Coronary artery (tissue), 2 donors: ENCODE measurements around the gene ACBD6.

Source experiments
- DNase-seq: peaks from one replicate; pipeline ENCODE4 v3.0.0-alpha.2; 2017; ENCODE audit warnings: low spot score
- H3K27ac ChIP-seq, 2 donors: fragments of 200-600 bp; sonication (generic); one replicate each; pipeline ENCODE4 v1.5.1; 2016 to 2019
- H3K4me3 ChIP-seq: fragments of 200-600 bp; sonication (generic); 2 replicates; pipeline ENCODE4 v1.5.1; 2016; ENCODE audit warnings: mild to moderate bottlenecking, moderate library complexity
- TF ChIP-seq, protein P1 (sequence below): fragments of 200-600 bp; sonication (generic); IDR thresholded peaks from one replicate; pipeline ENCODE4 v1.5.1; 2019; ENCODE audit warnings: antibody characterized with exemption

ACBD6 gene

DNA sequence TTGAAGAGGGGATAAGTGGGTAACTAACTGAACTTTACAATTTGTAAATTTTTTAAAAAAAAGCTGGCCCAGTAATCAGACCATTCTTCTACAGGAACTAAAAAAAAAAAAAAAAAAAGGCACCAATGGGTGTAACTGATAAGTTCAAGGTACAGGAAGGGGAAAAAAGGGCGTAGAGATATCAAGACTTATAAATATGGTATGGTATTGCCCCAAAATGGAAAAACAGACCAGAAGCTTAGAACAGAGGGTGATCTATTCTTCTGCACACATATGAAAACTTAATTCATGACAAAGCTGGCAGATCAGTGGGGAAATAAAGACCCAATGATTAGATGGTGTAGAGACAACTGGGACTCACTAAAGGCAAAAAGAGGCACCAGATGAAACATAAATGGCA lies 213.4 kb downstream of the ACBD6 start:
- Histone ChIP-seq H3K27ac (no peak overlapping the region), H3K4me3 (no peak overlapping the region)
- no peak for DNase-seq
- TF ChIP-seq, protein P1, sequence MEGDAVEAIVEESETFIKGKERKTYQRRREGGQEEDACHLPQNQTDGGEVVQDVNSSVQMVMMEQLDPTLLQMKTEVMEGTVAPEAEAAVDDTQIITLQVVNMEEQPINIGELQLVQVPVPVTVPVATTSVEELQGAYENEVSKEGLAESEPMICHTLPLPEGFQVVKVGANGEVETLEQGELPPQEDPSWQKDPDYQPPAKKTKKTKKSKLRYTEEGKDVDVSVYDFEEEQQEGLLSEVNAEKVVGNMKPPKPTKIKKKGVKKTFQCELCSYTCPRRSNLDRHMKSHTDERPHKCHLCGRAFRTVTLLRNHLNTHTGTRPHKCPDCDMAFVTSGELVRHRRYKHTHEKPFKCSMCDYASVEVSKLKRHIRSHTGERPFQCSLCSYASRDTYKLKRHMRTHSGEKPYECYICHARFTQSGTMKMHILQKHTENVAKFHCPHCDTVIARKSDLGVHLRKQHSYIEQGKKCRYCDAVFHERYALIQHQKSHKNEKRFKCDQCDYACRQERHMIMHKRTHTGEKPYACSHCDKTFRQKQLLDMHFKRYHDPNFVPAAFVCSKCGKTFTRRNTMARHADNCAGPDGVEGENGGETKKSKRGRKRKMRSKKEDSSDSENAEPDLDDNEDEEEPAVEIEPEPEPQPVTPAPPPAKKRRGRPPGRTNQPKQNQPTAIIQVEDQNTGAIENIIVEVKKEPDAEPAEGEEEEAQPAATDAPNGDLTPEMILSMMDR = no peak

DNA sequence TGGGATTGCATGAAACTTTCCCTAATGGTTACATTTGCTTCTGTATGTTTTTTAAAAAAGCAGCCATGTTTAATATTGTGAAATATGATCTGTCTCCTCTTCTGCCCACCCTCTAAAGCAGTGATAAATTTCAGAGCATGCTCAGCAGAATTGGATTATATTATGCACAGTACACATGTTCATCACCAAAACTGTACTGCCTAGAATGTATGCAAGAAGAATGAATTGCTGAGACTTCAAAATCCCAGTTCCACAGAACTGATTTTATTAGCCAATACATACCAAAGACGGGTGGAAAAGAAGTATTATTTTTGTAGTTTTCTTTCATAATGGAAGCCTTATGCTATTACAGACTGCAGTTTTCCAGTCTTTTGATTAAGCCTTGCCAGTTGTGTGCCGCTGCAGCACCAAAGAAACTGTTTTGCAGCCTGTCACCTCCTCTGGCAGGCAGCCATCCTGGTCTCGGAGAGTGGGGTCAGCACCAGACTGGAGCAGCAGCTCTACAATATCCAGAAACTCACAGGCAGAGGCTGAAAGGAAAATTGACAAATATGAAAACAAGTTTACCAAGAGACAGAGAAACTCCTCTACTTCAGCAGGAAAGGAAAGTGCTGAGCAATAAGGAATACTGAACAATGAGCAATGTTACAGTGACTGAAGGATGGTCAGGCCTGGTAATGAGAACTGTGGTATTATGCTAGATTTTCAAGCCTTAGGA lies 214.2 kb downstream of the ACBD6 start:
- no peak overlapping the region for H3K4me3 ChIP-seq
- H3K27ac ChIP-seq = peak overlapping the region in 1 of 2 donors; percentile 5
- TF ChIP-seq, protein P1 = no peak
- DNase-seq = no peak

DNA sequence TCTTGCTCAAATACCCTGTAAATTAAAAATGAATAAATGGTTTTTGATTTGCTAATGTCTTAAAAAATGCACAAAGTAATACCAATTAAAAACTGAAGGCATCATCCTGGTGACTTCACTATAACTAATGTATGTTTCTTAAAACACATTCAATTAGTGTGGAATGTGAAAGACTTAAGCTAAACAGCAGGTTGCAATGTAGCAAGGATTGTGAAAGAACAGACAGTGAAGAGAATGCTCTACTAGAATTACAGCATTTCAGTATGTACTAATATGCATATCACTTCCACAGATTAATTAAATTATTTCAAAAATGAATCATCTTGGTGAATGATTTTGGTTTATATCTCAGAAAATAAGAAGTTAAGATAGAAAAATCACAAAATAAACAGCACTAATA lies 216.0 kb downstream of the ACBD6 start:
- DNase-seq = no peak
- H3K27ac ChIP-seq = no peak overlapping the region
- no peak overlapping the region for H3K4me3 ChIP-seq
- TF ChIP-seq, protein P1 = no peak

DNA sequence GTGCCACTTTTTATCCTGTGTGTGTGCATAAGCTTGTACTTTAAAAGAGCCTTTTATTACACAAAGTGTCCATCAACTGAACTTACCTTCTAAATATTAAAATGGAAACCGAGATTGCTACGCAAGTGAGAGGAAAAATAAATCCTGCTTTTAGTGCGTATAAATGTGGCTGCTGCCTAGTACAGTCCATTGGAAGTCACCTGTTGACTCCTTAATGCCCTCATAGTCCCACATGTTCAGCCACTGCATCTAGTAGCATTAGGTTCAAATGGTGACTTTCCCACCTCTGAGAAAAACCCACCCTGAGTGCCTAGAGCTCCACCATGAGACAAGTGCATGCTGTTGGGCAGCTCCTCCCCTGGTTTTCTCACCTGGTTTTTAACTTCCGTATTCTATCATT lies 219.3 kb downstream of the ACBD6 start:
- no peak overlapping the region for H3K27ac ChIP-seq
- H3K4me3 ChIP-seq = no peak overlapping the region
- TF ChIP-seq, protein P1 = no peak
- no peak for DNase-seq

DNA sequence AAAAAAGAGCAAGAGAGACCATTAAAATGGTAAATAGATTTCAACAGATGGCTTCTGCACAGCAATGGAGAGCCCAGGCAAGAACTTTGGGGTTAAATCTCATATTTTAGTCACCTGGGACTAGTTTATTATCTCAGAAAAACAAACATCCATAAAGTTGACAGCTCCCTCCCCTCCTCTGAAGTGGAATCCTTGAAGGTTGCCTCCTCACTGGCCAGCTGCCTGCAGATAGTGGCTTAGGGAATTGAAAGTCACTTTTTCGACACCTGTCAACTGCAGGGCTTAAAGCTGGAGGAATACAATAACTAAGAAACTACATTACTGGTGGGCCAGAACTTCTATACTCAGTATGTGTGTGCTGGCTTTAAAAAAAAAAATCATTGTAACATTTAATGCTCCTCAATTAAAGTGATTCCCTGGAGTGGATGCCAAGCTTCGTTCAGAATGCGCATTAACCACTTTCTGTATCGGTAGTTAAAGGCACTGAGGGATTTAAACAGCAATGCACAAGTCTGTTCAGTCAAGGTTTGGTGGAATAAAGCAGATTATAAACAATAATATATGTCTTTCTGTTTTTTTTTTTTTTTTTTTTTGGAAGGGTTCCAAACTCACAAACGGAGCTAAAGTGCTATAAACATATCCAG lies 219.9 kb downstream of the ACBD6 start:
- H3K27ac ChIP-seq = no peak overlapping the region
- TF ChIP-seq, protein P1 = no peak
- H3K4me3 ChIP-seq = no peak overlapping the region
- DNase-seq = no peak

DNA sequence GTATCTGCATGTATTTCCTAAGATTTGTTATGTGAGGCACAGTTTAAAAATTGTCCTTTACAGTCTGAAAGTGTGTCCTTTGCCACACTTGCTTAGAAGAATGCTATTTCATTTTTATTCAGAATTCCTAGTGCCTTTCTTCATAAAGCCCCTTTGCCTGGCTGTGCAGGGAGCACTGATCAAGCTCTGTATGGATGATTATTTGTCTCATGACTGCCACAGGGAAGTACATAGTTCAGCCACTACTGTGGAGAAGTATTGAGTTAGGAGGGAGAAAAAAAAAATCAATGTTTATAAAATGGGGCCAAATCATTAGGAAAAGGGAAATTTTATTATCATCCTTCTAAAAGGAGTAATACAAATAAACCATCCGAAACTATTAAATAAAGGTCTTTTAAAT lies 220.9 kb downstream of the ACBD6 start:
- no peak for DNase-seq
- H3K27ac ChIP-seq = no peak overlapping the region
- H3K4me3 ChIP-seq = no peak overlapping the region
- TF ChIP-seq, protein P1 = no peak

DNA sequence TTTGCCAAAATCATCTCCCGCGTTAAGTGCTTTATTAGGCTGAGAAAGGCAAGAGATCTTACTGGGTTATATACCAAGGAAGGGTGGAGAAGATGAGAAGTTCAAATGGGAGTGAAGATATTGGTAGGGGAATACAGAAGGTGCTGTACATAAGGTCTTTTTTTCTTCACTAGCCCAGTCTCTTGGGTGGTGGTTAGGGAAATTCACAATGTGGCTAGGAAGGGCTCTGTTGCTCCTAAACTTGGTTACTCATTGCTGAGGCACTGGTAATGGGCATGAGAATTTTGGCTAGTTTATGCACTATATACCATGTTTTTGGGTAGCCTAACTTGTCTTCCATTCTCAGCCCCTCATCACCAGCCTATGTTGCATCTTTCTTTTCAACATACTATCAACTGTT lies 221.8 kb downstream of the ACBD6 start:
- no peak overlapping the region for H3K27ac ChIP-seq
- no peak overlapping the region for H3K4me3 ChIP-seq
- TF ChIP-seq, protein P1 = no peak
- no peak for DNase-seq
